ENCODE measurements around the gene MYEF2.

DNA sequence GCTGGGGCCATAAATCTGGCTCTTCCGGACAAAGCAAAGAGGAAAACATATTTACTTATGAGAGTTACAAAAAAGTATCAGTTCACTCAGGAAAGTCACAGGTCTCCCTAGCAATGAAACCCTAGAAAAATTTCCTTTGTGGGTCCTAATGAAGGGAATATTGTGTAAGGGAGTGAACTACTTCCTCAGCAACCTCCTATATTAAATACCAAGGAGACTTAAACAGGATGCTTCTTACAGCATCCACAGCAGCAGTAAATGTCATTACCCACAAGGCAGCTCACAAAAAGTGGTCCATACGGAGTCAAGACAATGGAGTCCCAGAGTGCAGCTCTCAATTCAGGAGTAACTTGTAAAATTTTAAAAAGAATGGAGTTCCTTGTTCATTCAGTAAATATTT, 72.2 kb downstream of the MYEF2 start:
- TF ChIP-seq, protein P1, sequence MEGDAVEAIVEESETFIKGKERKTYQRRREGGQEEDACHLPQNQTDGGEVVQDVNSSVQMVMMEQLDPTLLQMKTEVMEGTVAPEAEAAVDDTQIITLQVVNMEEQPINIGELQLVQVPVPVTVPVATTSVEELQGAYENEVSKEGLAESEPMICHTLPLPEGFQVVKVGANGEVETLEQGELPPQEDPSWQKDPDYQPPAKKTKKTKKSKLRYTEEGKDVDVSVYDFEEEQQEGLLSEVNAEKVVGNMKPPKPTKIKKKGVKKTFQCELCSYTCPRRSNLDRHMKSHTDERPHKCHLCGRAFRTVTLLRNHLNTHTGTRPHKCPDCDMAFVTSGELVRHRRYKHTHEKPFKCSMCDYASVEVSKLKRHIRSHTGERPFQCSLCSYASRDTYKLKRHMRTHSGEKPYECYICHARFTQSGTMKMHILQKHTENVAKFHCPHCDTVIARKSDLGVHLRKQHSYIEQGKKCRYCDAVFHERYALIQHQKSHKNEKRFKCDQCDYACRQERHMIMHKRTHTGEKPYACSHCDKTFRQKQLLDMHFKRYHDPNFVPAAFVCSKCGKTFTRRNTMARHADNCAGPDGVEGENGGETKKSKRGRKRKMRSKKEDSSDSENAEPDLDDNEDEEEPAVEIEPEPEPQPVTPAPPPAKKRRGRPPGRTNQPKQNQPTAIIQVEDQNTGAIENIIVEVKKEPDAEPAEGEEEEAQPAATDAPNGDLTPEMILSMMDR (conservative IDR thresholded peaks at IDR 0.05; ENCODE audit: low read depth, low read length) = no peak
- no peak for TF ChIP-seq EZH2 (IDR thresholded peaks at IDR 0.05; ENCODE audit: borderline replicate concordance, low read depth, low read length, poor library complexity, severe bottlenecking)
